GM21723 (cell line): Measurements from ENCODE around the gene TRAF5.
"Not testable (repeated sequence)": the region's sequence is repeated elsewhere in the genome, so short reads cannot be mapped to it uniquely, and the experiment has no call there.

Source experiments
- ATAC-seq: cut with Tn5 transposase; IDR thresholded peaks from one replicate; pipeline ENCODE4 v1.9.1; 2021; ENCODE audit warnings: mild to moderate bottlenecking, moderate library complexity; ENCODE audit not compliant: unreplicated experiment

Gene TRAF5

GRCh38 chr1:211344152-211344618, 17.6 kb downstream of the TRAF5 start:
- ATAC-seq, result no peak

DNA sequence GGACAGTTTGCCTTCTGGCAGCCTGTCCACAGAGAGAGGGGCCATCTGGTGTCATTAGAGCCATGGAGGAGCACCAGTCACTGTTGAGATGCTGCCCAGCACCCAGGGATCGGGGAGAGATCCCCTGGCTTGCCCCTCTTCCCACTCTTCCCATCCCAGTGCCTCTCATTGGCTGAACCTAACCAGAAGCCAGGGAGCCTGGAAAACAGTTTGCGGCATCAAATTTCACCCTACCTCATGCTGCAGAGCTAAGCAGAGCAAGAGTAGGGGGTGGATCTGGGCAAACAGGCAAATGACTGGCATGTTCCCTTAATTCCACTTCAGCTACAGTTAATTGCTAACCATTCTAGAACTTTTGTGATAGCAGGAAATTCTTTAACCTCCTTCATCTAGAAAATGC, 19.1 kb downstream of the TRAF5 start:
- no peak for ATAC-seq

DNA sequence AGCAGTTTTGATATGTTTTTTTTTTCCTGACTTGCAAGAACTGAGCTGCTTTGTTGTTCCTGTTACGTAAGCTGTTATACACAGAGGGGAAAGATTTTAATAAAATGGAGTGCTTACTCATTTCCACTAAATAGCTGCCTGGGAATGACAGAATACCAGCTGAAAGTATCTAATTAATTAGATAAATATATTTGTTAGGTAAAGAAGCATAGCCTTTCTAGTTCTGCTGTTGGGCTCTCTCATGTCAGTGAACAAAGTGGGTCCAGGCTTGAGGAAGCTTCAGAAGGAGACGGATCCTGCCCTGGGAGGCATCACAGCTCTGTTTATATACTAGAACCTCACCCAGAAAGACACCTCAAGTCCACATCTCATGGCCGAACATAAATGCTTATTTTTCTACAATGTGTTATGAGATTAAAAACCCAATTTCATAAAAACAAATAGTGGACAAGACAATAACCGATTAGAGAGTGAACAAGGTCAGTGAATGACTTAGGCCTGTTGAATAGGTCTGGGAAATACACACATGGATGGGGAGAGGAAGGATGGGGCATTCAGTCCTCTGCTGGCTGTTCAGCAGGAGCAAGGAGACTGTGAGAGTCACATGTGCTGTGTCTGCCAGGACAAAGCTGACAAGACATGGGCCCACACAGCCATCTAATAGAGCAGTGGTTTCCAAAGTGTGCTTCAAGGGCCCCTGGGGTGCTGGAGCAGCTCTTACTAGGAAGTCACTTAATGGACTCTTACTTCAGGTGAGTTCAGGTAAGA, 20.6 kb downstream of the TRAF5 start:
- no peak for ATAC-seq

- no peak for ATAC-seq
Observed at GRCh38 chr1:211348547-211348946, 21.9 kb downstream of the TRAF5 start.

DNA sequence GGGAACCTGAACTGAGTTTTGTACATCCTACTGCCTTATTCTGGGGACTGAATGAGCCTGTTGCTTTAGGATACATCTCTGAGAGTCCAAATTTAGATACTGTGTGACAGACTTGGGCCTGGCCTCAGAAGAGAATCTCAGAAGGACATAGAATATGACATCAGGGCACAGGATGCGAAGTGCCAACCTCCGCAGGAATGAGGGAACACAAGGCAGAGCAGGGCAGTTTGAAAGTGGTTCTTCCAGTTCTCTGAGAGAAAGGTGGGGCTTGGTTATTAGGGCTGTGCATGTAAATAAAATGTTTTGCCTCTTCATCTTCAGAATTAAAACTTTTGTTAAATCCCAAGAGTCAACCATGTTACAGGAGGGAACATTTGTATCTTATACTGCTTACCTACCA, 23.1 kb downstream of the TRAF5 start:
- ATAC-seq, result no peak

- ATAC-seq, result not testable (repeated sequence)
Observed at GRCh38 chr1:211352055-211352454, 25.4 kb downstream of the TRAF5 start.

GRCh38 chr1:211352465-211352864, 25.8 kb downstream of the TRAF5 start:
- ATAC-seq, result no peak

- peak; percentile 91 for ATAC-seq
Observed at GRCh38 chr1:211352985-211353515, 26.4 kb downstream of the TRAF5 start.

GRCh38 chr1:211353562-211354212, 27.1 kb downstream of the TRAF5 start:
- no peak for ATAC-seq

- no peak for ATAC-seq
Observed at GRCh38 chr1:211355873-211356272, 29.2 kb downstream of the TRAF5 start.

- ATAC-seq, result no peak
Observed at GRCh38 chr1:211356723-211357407, 30.2 kb downstream of the TRAF5 start.

GRCh38 chr1:211358685-211359084, 32.1 kb downstream of the TRAF5 start:
- no peak for ATAC-seq

DNA sequence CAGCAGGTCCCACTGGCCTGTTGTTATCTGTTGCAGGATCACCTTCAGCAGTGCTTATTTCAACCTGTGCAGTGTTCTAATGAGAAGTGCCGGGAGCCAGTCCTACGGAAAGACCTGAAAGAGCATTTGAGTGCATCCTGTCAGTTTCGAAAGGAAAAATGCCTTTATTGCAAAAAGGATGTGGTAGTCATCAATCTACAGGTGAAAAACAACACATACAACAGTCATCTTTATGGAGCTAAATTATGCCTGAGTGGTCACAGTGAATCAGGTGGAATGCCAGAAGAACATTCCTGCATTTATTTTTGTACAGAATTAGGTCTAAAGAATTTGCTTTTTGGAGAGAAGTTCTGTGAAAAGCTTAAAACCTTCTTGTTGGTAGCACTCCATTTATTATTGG, 33.2 kb downstream of the TRAF5 start:
- no peak for ATAC-seq

- no peak for ATAC-seq
Observed at GRCh38 chr1:211361202-211361601, 34.6 kb downstream of the TRAF5 start.

GRCh38 chr1:211369640-211370039, 43.0 kb downstream of the TRAF5 start:
- ATAC-seq, result no peak

DNA sequence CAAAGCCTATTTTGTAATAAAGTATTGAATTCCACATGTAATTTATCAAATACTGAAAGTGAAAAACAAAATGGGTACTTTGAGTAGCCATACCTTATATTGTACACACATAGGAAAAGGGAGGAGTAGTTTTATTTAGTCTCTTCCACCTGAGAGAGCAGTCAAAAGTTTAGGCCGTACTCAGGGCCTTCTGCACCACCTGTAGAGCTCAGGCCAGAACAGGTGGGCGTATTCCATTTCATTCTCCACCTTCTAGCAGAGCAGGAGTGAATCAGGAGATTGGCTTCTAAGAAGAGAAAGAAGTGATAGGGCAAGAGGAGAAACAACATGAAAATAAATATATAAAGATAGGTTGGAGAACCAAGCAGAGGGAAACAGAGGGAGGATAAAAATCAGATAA, 44.0 kb downstream of the TRAF5 start:
- ATAC-seq, result no peak

- ATAC-seq, result no peak
Observed at GRCh38 chr1:211371406-211372105, 44.9 kb downstream of the TRAF5 start.

- no peak for ATAC-seq
Observed at GRCh38 chr1:211372463-211372862, 45.8 kb downstream of the TRAF5 start.

- no peak for ATAC-seq
Observed at GRCh38 chr1:211375146-211375818, 48.6 kb downstream of the TRAF5 start.

DNA sequence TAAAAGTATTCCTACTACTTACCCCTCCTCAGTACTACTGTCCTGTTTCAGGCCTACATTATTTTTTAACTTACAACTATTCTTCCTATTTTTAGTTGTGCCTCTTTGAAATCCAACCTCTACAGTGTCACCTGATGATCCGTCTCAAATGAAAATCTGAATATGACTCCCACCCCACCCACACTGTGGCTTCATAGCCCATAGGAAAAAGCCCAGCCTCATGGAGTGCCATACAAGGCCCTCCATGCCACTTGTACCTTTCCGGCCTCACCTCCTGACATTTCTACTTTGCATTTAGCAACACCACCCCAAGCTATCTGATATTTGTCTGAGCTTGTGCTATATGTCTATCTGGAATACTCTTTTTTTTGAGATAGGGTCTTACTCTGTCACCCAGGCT, 49.3 kb downstream of the TRAF5 start:
- no peak for ATAC-seq
